Spleen (tissue), 11 donors: ENCODE results near the gene TP53TG3. TPM values are rescaled to one million over a fixed set of nuclear protein-coding genes. Genes with fewer than 3 reads are reported as not detected.

Experiments used
- polyA plus RNA-seq, 3 donors: library from polyadenylated mRNA; stranded (reverse); fragments of 200-250 nt; gene quantifications; one replicate each; pipeline ENCODE4 v1.2.1, GENCODE V29; 2013
- small RNA-seq, 4 donors: library from RNA; depleted of rRNA; stranded (forward); fragments of <200 nt; gene quantifications; one replicate each; pipeline ENCODE3, GENCODE V24; 2016
- total RNA-seq, 7 donors: library from RNA; depleted of rRNA in 3 of 7; stranded (reverse); fragments of >200 nt in 3 of 7; fragmentation: NEBNext Ultra II Directional in 4 of 7; extraction: Animal tissue kit (Norgen Biotek cat#: 25700) in 4 of 7; gene quantifications; one replicate each; pipeline versions ENCODE4 v1.1.0 to v1.2.1, GENCODE V29; 2016 to 2021
- donor health status: healthy with polysubstance abuse.
- donor health status: DM: no; HTN: no; CAD: no; lungs with moderate emphysema.
- donor health status: DM: no; HTN: no; CAD: no.
- donor health status: Bipolar disorder and iron deficiency.
- donor health status: healthy.
- donor health status: DM: no; HTN: no; CAD: no.
- donor health status: DM: yes; HTN: yes; CAD: no.

Gene TP53TG3
- total and polyA plus RNA-seq, 10 donors, result not detected

Small RNA genes within 50 kb of the gene (small RNA-seq; reads per million reads assigned to genes)
- gene AC138907.6, result 0 reads per million in 4 donors
